RPMI7951 (cell line): Measurements from ENCODE around the gene ASF1A. TPM values are rescaled to one million over a fixed set of nuclear protein-coding genes. Genes with fewer than 3 reads are reported as not detected.

ENCODE experiments used
- total RNA-seq: library from RNA; depleted of rRNA; stranded (reverse); fragments of >200 nt; shearing (Covaris generic); gene quantifications from 2 replicates; pipeline ENCODE4 v1.2.3, GENCODE V29; 2014; rRNA removed

Gene ASF1A
- total RNA-seq, 1 experiment from 2014 or later = 57.2 TPM

Other genes with a start within 250 kb of the ASF1A start
- gene CEP85L, start 242.6 kb upstream of the ASF1A start, total RNA-seq = 7.1 and 10.8 TPM in 2 replicates
- gene MCM9, start 41.0 kb downstream of the ASF1A start, total RNA-seq = 7.0 and 8.7 TPM in 2 replicates
- 0.24 and 0.78 TPM in 2 replicates for gene FAM184A, start 184.5 kb downstream of the ASF1A start, total RNA-seq